K562 (cell line): Measurements from ENCODE around the gene CACNA1C.

ENCODE experiments used
- GATAD2A ChIP-seq: fragments of 450-650 bp; IDR thresholded peaks from 2 replicates; pipeline ENCODE4 v1.6.1; 2017
- NFE2L1 ChIP-seq: fragments of 450-650 bp; IDR thresholded peaks from 2 replicates; pipeline ENCODE4 v1.6.1; 2016; ENCODE audit warnings: missing genetic modification characterization, low read depth, mild to moderate bottlenecking, missing compliant biosample characterization, moderate library complexity, borderline replicate concordance
- POLR2A ChIP-seq: fragments of 450-650 bp; conservative IDR thresholded peaks from 2 replicates; pipeline ENCODE4 v1.6.1; 2016
- TCF7L2 ChIP-seq: fragments of 150-350 bp; IDR thresholded peaks from 2 replicates; pipeline ENCODE4 v1.6.1; 2016; ENCODE audit warnings: low read depth, mild to moderate bottlenecking, low read length, moderate library complexity
- THRAP3 ChIP-seq: fragments of 450-650 bp; IDR thresholded peaks from 2 replicates; pipeline ENCODE4 v1.6.1; 2016; ENCODE audit warnings: mild to moderate bottlenecking, inconsistent platforms, borderline replicate concordance
- TF ChIP-seq, protein P1 (sequence below): sonication (generic); formaldehyde crosslinking; IDR thresholded peaks from 2 replicates; pipeline ENCODE4 v1.9.0; 2022; ENCODE audit warnings: mild to moderate bottlenecking, missing genetic modification reagents
- TF ChIP-seq, protein P2 (sequence below): fragments of 450-650 bp; formaldehyde crosslinking; IDR thresholded peaks from 2 replicates; pipeline ENCODE4 v1.4.0; 2020; ENCODE audit warnings: mild to moderate bottlenecking, moderate library complexity
- TF ChIP-seq, protein P3 (sequence below), 3 experiments: IDR thresholded peaks in 2 of 3; conservative IDR thresholded peaks in 1 of 3; 2 replicates each; pipeline ENCODE4 v1.5.1; 2011 to 2012; ENCODE audit warnings: low read length in 3 of 3, mild to moderate bottlenecking in 3 of 3, control low read depth in 2 of 3, improper control_type of control experiment in 1 of 3, inconsistent platforms in 1 of 3, low read depth in 1 of 3, mixed read lengths in 1 of 3, moderate library complexity in 1 of 3; ENCODE audit not compliant: insufficient read depth in 2 of 3
- TF ChIP-seq, protein P4 (sequence below), 2 experiments: fragments of 450-650 bp in 1 of 2; sonication (generic) in 1 of 2; formaldehyde crosslinking in 1 of 2; IDR thresholded peaks in 1 of 2; conservative IDR thresholded peaks in 1 of 2; 2 replicates each; pipeline versions ENCODE4 v1.6.1 to v1.8.1; 2016 to 2023; ENCODE audit warnings: mild to moderate bottlenecking in 2 of 2, moderate library complexity in 2 of 2, inconsistent platforms in 1 of 2, missing genetic modification reagents in 1 of 2
- TF ChIP-seq, protein P5 (sequence below), 2 experiments: fragments of 450-650 bp; formaldehyde crosslinking in 1 of 2; IDR thresholded peaks; 2 replicates each; pipeline versions ENCODE4 v1.4.0 to v1.6.1; 2014 to 2020; ENCODE audit warnings: mild to moderate bottlenecking in 2 of 2, borderline replicate concordance in 1 of 2, low read depth in 1 of 2

DNA sequence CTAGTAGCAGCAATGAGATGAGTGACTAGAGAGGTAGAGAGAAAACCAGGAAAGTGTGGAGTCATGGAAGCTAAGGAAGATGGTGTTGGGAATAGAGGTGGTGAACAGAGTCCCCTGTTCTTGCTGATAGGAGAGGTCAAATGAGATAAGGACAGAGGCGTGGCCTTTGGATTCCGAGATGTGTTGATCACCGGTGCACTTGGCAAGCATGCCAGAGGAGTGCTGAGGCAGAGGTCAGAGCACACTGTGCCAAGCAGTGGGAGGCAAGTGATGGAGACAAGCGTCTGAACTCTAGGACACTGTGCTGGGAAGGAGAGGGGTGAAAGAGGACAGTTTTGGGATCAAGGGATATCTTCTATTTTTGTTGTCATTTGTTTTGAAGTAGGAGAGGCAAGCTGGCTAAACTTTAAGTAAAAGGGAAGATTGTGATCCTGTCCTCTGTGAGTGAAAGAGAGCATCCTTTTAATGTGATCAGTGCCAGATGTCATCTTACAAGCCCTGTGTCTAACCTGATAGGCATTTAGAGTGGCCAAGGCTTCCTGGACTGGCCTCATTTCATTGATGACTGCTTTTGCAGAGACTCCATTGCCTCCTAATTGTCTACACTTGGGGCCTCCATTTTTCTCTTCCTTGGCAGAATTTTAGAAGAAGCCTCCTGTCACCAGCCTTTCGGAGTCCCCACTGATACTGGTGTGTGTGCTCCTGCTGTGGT lies 336.4 kb downstream of the CACNA1C start:
- TF ChIP-seq, protein P1, sequence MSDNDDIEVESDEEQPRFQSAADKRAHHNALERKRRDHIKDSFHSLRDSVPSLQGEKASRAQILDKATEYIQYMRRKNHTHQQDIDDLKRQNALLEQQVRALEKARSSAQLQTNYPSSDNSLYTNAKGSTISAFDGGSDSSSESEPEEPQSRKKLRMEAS (CRISPR knock-in tag) = no peak
- no peak for TF ChIP-seq GATAD2A
- TF ChIP-seq, protein P2, sequence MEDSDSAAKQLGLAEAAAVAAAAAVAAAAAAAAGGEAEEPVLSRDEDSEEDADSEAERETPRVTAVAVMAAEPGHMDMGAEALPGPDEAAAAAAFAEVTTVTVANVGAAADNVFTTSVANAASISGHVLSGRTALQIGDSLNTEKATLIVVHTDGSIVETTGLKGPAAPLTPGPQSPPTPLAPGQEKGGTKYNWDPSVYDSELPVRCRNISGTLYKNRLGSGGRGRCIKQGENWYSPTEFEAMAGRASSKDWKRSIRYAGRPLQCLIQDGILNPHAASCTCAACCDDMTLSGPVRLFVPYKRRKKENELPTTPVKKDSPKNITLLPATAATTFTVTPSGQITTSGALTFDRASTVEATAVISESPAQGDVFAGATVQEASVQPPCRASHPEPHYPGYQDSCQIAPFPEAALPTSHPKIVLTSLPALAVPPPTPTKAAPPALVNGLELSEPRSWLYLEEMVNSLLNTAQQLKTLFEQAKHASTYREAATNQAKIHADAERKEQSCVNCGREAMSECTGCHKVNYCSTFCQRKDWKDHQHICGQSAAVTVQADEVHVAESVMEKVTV (CRISPR knock-in tag) = no peak
- TF ChIP-seq, protein P3, sequence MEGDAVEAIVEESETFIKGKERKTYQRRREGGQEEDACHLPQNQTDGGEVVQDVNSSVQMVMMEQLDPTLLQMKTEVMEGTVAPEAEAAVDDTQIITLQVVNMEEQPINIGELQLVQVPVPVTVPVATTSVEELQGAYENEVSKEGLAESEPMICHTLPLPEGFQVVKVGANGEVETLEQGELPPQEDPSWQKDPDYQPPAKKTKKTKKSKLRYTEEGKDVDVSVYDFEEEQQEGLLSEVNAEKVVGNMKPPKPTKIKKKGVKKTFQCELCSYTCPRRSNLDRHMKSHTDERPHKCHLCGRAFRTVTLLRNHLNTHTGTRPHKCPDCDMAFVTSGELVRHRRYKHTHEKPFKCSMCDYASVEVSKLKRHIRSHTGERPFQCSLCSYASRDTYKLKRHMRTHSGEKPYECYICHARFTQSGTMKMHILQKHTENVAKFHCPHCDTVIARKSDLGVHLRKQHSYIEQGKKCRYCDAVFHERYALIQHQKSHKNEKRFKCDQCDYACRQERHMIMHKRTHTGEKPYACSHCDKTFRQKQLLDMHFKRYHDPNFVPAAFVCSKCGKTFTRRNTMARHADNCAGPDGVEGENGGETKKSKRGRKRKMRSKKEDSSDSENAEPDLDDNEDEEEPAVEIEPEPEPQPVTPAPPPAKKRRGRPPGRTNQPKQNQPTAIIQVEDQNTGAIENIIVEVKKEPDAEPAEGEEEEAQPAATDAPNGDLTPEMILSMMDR (IDR thresholded peaks at IDR 0.05 in 2 of 3, conservative IDR thresholded peaks at IDR 0.05 in 1 of 3; ENCODE audit: insufficient read depth in 2 of 3, low read depth in 1 of 3, low read length in 3 of 3) = no peak
- no peak for TF ChIP-seq POLR2A
- TF ChIP-seq THRAP3 = no peak
- TF ChIP-seq, protein P4, sequence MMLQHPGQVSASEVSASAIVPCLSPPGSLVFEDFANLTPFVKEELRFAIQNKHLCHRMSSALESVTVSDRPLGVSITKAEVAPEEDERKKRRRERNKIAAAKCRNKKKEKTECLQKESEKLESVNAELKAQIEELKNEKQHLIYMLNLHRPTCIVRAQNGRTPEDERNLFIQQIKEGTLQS (IDR thresholded peaks at IDR 0.05) = no peak
- TF ChIP-seq, protein P4 (CRISPR knock-in tag; conservative IDR thresholded peaks at IDR 0.05) = no peak
- no peak for TF ChIP-seq NFE2L1
- TF ChIP-seq, protein P5, sequence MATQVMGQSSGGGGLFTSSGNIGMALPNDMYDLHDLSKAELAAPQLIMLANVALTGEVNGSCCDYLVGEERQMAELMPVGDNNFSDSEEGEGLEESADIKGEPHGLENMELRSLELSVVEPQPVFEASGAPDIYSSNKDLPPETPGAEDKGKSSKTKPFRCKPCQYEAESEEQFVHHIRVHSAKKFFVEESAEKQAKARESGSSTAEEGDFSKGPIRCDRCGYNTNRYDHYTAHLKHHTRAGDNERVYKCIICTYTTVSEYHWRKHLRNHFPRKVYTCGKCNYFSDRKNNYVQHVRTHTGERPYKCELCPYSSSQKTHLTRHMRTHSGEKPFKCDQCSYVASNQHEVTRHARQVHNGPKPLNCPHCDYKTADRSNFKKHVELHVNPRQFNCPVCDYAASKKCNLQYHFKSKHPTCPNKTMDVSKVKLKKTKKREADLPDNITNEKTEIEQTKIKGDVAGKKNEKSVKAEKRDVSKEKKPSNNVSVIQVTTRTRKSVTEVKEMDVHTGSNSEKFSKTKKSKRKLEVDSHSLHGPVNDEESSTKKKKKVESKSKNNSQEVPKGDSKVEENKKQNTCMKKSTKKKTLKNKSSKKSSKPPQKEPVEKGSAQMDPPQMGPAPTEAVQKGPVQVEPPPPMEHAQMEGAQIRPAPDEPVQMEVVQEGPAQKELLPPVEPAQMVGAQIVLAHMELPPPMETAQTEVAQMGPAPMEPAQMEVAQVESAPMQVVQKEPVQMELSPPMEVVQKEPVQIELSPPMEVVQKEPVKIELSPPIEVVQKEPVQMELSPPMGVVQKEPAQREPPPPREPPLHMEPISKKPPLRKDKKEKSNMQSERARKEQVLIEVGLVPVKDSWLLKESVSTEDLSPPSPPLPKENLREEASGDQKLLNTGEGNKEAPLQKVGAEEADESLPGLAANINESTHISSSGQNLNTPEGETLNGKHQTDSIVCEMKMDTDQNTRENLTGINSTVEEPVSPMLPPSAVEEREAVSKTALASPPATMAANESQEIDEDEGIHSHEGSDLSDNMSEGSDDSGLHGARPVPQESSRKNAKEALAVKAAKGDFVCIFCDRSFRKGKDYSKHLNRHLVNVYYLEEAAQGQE (IDR thresholded peaks at IDR 0.05; ENCODE audit: borderline replicate concordance) = no peak
- TF ChIP-seq, protein P5 (CRISPR knock-in tag; IDR thresholded peaks at IDR 0.05; ENCODE audit: low read depth) = no peak
- no peak for TF ChIP-seq TCF7L2
